ENCODE measurements around the gene COL23A1. TPM values are rescaled to one million over a fixed set of nuclear protein-coding genes. Genes with fewer than 3 reads are reported as not detected.

The COL23A1 gene
- total and polyA plus RNA-seq, 2 of the 13 experiments (the other 11 are each of a cell fraction or from before 2014, with no cell fraction given) = not detected

- TF ChIP-seq TEAD3 (CRISPR knock-in tag; optimal IDR thresholded peaks at IDR 0.05; ENCODE audit: borderline replicate concordance) (peak; percentile 70), ZNF124 (CRISPR knock-in tag; IDR thresholded peaks at IDR 0.05) (0 out of 2 replicates have a peak, but pooled peaks have one; percentile 59), MTA1 (CRISPR knock-in tag; IDR thresholded peaks at IDR 0.05; ENCODE audit: borderline replicate concordance) (0 out of 2 replicates have a peak, but pooled peaks have one; percentile 40), ZNF251 (CRISPR knock-in tag; IDR thresholded peaks at IDR 0.05) (0 out of 2 replicates have a peak, but pooled peaks have one; percentile 45), HIC2 (CRISPR knock-in tag; IDR thresholded peaks at IDR 0.05; ENCODE audit: low read depth) (no peak), TRAFD1 (CRISPR knock-in tag; IDR thresholded peaks at IDR 0.05; ENCODE audit: borderline replicate concordance) (peak; percentile 70; the same call in 1 of the 2 replicates), ZNF616 (CRISPR knock-in tag; IDR thresholded peaks at IDR 0.05; ENCODE audit: low read depth) (no peak), CBX1 (IDR thresholded peaks at IDR 0.05; ENCODE audit: low read depth) (no peak), NR2F6 (IDR thresholded peaks at IDR 0.05) (no peak), NR2F6 (CRISPR knock-in tag; IDR thresholded peaks at IDR 0.05) (peak; percentile 16; the same call in 1 of the 2 replicates), TFE3 (CRISPR knock-in tag; IDR thresholded peaks at IDR 0.05) (0 out of 2 replicates have a peak, but pooled peaks have one; percentile 33), THAP7 (CRISPR knock-in tag; IDR thresholded peaks at IDR 0.05) (no peak), IKZF5 (CRISPR knock-in tag; IDR thresholded peaks at IDR 0.05) (peak; percentile 29; the same call in 1 of the 2 replicates), FLYWCH1 (CRISPR knock-in tag; IDR thresholded peaks at IDR 0.05) (no peak), ZNF331 (CRISPR knock-in tag; IDR thresholded peaks at IDR 0.05) (0 out of 2 replicates have a peak, but pooled peaks have one; percentile 55), UBTF (CRISPR knock-in tag; IDR thresholded peaks at IDR 0.05) (peak; percentile 48; the same call in 1 of the 2 replicates), ZGPAT (CRISPR knock-in tag; IDR thresholded peaks at IDR 0.05) (peak; percentile 57; the same call in 1 of the 2 replicates), DPF2 (CRISPR knock-in tag; IDR thresholded peaks at IDR 0.05; ENCODE audit: borderline replicate concordance, low read depth) (no peak)
Measured at GRCh38 chr5:178279723-178280438, 310.3 kb downstream of the COL23A1 start (continued).
